GM06990 (cell line): ENCODE measurements around the gene CAPN15.
A peak's percentile ranks its signal among the peaks of the same experiment; 100 is the strongest.

Experiments used
- DNase-seq: peaks from one replicate; pipeline ENCODE4 v3.0.0-alpha.2; 2011; ENCODE audit not compliant: insufficient read length; ENCODE audit errors: extremely low read depth
- H3K27me3 ChIP-seq: replicated peaks from 2 replicates; pipeline ENCODE4 v1.6.0; 2011; ENCODE audit warnings: low read length; ENCODE audit not compliant: control insufficient read depth, insufficient read depth
- H3K36me3 ChIP-seq: 2 replicates; pipeline ENCODE4 v1.5.1; 2011; ENCODE audit warnings: low read length; ENCODE audit not compliant: control insufficient read depth, insufficient read depth
- H3K4me3 ChIP-seq: replicated peaks from 2 replicates; pipeline ENCODE4 v1.5.1; 2011; ENCODE audit warnings: low read depth, mild to moderate bottlenecking, control low read depth, low read length
- TF ChIP-seq, protein P1 (sequence below): IDR thresholded peaks from 2 replicates; pipeline ENCODE4 v1.5.1; 2011; ENCODE audit warnings: low read length, control low read depth, mild to moderate bottlenecking, inconsistent platforms; ENCODE audit not compliant: insufficient read depth, poor library complexity, severe bottlenecking

The CAPN15 gene

GRCh38 chr16:529012-529575 is 1.6 kb downstream of the CAPN15 start:
- H3K4me3 ChIP-seq = peak overlapping the region; percentile 85
- peaks cover 3% of the 10 kb centered on the region for H3K36me3 ChIP-seq
- DNase-seq = no peak
- TF ChIP-seq, protein P1, sequence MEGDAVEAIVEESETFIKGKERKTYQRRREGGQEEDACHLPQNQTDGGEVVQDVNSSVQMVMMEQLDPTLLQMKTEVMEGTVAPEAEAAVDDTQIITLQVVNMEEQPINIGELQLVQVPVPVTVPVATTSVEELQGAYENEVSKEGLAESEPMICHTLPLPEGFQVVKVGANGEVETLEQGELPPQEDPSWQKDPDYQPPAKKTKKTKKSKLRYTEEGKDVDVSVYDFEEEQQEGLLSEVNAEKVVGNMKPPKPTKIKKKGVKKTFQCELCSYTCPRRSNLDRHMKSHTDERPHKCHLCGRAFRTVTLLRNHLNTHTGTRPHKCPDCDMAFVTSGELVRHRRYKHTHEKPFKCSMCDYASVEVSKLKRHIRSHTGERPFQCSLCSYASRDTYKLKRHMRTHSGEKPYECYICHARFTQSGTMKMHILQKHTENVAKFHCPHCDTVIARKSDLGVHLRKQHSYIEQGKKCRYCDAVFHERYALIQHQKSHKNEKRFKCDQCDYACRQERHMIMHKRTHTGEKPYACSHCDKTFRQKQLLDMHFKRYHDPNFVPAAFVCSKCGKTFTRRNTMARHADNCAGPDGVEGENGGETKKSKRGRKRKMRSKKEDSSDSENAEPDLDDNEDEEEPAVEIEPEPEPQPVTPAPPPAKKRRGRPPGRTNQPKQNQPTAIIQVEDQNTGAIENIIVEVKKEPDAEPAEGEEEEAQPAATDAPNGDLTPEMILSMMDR = no peak
- H3K27me3 ChIP-seq = no peaks in the 10 kb centered on the region

- peaks cover 7% of the 10 kb centered on the region for H3K36me3 ChIP-seq
- TF ChIP-seq, protein P1 = no peak
- H3K27me3 ChIP-seq = no peaks in the 10 kb centered on the region
- no peak overlapping the region for H3K4me3 ChIP-seq
- DNase-seq = no peak
Measured at GRCh38 chr16:530111-530817, 2.8 kb downstream of the CAPN15 start.

DNA sequence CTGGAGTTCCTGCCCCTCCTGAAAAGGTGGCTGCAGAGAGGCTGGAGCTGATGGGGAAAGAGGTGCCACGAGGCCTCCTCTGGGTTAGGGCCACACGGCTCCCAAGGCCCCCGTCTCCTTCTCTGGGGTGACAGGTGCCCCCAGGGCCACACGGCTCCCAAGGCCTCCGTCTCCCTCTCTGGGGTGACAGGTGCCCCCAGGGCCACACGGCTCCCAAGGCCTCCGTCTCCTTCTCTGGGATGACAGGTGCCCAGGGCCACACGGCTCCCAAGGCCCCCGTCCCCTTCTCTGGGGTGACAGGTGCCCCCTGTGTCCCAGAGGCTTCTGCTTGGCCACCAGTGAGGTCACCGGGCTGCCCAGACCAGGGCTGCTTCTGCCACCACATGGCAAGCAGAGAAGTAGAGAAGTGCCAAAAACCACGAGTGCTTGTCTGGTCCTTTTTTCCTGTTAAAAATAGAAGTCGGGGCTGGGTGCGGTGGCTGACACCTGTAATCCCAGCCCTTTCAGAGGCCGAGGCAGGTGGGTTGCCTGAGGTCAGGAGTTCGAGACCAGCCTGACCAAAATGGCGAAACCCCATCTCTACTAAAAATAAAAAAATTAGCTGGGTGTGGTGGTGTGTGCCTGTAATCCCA is 4.1 kb downstream of the CAPN15 start:
- peaks cover 7% of the 10 kb centered on the region for H3K36me3 ChIP-seq
- no peak overlapping the region for H3K4me3 ChIP-seq
- TF ChIP-seq, protein P1 = no peak
- H3K27me3 ChIP-seq = no peaks in the 10 kb centered on the region
- no peak for DNase-seq

- H3K27me3 ChIP-seq = no peaks in the 10 kb centered on the region
- TF ChIP-seq, protein P1 = no peak
- peaks cover 13% of the 10 kb centered on the region for H3K36me3 ChIP-seq
- no peak for DNase-seq
- H3K4me3 ChIP-seq = no peak overlapping the region
Measured at GRCh38 chr16:533391-534123, 6.0 kb downstream of the CAPN15 start.

DNA sequence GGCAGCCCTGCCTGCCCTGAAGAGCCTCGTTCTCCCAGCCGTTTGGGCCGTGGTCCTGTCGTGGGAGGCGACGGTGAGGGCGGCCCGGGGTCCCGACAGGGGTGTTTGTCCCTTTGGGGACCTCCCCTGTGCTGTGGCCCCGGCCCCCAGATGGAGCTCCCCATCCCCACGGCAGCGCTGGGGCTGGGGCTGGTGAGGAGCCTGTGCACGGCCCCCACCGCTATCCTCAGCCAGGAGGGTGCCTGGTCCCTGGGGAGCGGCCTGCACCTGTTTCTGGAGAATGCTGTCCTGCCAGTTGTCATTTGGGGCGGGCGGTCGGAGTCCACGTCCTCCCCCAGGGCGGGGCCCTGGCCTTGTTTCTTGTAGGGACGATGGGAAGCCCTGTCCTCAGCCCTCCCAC is 6.6 kb downstream of the CAPN15 start:
- TF ChIP-seq, protein P1 = no peak
- no peak for DNase-seq
- H3K36me3 ChIP-seq = peaks cover 13% of the 10 kb centered on the region
- no peaks in the 10 kb centered on the region for H3K27me3 ChIP-seq
- H3K4me3 ChIP-seq = no peak overlapping the region
